Left colon (tissue), 2 donors: ENCODE measurements around the gene TTN. TPM values are rescaled to one million over a fixed set of nuclear protein-coding genes. Genes with fewer than 3 reads are reported as not detected.
"Not testable (repeated sequence)": the region's sequence is repeated elsewhere in the genome, so short reads cannot be mapped to it uniquely, and the experiment has no call there.

Experiments used
- ATAC-seq: fragments of 200-7000 bp; cut with Tn5 transposase; one replicate; pipeline ENCODE4 v1.9.1; 2020; ENCODE audit warnings: mild to moderate bottlenecking, moderate library complexity
- DNase-seq, 2 donors: peaks; one replicate each; pipeline ENCODE4 v3.0.0-alpha.2; 2020
- intact Hi-C, 2 donors: fragments of 100-400 bp; cut with DNase I in 1 of 2; cut with micrococcal nuclease in 1 of 2; formaldehyde crosslinking; loops; one replicate each; pipeline versions ENCODE4 v1.11.2 to v1.14.0; 2022; cut with DNase I, micrococcal nuclease
- total RNA-seq, 2 donors: library from RNA; stranded (reverse); fragmentation: NEBNext Ultra II Directional; extraction: Animal tissue kit (Norgen Biotek cat#: 25700); gene quantifications; one replicate each; pipeline ENCODE4 v1.2.1, GENCODE V29; 2021
- donor health status: DM: no; HTN: no; CAD: no.
- donor health status: DM: yes; HTN: yes; CAD: no.

Gene TTN
- total RNA-seq, 2 donors from 2014 or later = 1.7 to 3.4 TPM

DNA sequence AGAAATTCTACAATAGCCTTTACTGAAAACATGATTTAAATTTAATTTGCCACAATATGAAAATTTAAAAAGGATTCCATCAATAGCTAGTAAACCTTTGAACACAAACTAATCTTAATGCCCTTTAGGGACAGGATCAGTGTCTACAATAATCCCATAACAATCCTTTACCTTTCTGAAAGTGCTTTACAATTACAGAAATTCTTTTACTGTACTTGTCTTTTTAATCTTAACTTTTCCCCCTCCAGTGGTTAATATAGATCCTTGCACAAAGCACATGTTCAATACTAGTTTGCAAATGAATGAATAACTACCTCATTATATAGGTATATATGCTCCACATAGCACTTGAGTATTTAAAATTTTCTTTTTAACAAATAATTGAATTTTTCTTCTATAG, 204.3 kb downstream of the TTN start:
- intact Hi-C loops = no loop called here
- ATAC-seq (no peak), DNase-seq (no peak)

DNA sequence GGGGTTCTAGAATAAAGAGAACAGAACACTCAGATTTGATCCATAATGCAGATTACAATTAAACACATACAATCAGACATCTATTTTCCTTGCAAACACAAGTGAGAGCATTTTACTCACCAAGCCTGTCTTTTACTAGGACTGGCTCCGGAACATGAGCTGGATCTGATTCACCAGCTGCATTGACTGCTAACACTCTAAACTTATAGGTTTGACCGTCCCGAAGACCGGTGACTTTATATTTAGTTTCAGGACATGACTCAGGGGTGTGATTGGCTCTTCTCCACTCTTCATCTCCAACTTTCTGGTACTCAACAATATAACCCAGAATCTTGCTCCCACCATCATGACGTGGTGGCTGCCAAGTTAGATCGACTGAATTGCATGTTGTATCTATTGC, 214.6 kb downstream of the TTN start:
- ATAC-seq = no peak
- intact Hi-C loops = no loop called here
- no peak for DNase-seq

DNA sequence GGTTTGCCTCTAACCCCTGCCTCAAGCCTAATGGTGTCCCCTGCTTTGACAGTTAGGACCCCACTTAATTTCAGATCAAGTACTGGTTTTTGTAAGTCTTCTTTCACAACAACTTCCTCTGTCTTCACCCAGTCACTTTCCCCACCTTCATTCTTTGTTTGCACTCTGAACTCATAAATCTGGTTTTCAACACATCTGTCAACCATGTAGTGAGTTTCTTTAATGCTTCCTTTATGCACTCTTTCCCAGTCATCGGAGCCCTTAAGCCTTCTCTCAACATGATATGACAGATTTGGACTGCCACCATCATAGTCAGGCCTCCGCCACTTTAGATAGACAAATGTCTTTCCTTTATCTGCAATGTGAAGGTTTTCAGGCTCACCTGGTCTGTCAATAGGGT, 217.9 kb downstream of the TTN start:
- no peak for ATAC-seq
- DNase-seq = no peak
- intact Hi-C loops = no loop called here

DNA sequence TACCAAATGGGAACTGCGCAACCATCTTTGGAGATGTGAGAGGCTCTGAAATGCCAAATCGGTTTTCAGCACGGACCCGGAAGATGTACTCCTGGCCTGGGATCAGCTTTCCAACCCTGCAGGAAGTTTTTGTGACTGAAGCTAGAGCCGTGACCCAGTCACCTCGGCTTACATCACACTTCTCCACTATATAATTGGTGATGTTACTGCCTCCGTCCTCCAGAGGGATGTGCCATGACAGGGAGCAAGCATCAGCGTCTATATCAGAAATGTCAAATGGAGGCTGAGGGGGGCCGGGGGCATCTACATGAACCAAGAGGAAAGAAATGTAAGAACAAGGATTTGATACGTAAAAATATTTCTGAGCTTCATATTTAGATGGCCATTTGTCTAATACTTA, 222.6 kb downstream of the TTN start:
- DNase-seq (no peak), ATAC-seq (no peak)
- intact Hi-C loops = no loop called here

DNA sequence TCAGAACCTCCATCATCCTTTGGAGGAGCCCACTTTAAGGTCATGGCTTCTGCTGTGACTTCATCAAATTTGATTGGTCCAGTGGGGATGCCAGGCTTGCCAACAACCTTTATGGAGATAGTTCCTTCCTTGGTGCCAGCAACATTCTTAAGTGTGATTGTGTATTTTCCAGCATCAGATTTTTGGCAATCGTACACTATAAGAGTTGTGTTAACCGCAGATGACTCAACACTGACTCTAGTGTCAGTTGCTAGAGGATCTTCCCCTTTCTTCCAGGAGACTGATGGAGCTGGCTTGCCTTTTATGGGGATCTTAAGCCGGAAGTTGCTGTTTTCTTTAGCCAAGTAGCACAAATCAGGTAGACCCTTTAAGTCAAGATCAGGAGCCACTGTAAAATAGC, 228.2 kb downstream of the TTN start:
- intact Hi-C loops = no loop called here

DNA sequence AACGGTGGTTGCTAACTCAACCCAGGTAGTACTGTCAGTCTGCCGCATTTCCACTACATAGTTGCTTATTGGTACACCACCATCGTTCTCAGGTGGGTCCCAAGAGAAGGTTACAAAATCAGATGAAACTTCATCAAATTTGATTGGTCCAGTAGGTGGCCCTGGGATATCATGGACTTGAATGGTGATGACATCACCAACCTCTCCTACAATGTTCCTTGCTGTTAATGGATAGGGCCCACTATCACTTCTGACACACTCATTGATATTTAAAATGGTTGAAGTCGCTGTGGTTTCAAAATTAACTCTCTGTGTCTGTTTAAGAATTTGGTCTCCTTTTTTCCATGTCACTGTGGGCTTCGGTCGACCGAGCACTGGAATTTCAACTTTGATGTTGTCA, 232.4 kb downstream of the TTN start:
- DNase-seq = no peak
- intact Hi-C loops = no loop called here
- no peak for ATAC-seq

More for the DNA sequence above, 228.2 kb downstream of the TTN start:
- no peak for DNase-seq
- no peak for ATAC-seq

DNA sequence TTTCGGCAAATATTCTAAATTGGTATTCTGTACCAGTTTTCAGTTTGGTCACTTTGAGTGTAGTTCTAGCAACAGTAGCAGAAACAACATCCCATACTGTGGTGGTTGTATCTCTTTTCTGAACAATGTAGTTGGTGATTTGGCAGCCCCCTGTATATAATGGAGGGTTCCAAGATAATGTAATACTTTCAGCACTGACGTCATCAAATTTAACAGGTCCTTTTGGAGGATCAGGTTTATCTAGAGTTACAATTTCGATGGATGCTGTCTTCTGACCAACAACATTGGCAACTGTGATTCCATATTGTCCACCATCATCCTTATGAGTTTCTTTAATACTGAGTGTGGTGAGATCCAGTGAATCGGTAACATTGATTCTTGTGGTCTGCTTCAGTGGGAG, 239.0 kb downstream of the TTN start:
- ATAC-seq (no peak), DNase-seq (no peak)
- intact Hi-C loops = no loop called here

DNA sequence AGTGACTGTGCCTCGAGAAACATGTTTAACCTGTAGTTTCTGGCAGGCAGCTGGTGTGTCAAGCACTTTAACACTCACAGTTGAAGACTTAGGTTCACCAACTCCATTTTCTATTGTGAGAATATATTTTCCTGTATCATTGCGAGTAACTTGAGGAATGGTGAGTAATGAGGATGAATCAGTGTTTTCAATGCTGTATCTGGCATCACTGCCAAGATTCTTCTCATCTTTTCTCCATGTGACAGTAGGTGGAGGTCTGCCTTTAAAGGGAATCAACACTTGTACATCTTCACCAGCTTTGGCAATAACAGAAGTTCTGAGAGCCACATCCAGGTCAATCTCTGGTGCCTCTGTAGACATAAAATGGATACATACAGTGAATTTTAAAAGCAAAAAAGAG, 254.2 kb downstream of the TTN start:
- DNase-seq (no peak), ATAC-seq (no peak)
- intact Hi-C loops = no loop called here

DNA sequence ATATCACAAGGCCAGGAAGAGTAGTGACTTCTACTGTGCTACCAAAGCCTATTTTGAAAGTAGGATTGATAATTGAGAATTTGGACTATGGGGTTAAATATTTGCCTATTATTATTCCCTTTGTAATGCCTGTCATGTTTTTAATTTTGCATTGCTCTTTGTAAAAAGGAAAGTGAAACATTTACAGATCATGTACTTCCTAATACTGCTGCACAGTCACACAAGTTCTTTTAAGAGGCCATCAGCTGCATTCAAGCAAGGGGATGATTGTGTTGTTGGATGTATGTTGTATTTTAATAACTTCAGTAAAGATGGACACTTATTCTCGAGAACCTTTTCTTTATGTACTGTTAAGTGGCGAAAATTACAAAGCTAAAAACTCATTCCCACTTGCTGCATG, 256.9 kb downstream of the TTN start:
- ATAC-seq = no peak
- no peak for DNase-seq
- intact Hi-C loops = no loop called here

DNA sequence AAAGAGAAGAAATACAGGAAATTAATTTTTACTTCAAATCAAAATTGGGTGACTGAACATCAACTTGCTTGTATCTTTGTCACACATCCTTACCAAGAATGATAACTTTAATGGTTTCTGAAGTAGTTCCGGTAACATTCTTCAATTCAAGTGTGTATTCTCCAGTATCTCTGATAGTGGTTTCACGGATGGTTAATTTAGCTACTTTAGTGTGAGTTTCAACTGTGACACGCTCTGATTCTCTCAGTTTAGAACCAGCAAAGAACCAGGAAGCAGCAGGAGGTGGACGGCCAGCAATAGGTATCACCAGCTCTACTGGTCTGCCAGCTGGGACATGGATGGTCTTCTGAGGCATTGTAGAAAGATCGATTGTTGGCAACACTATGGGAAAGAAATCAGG, 264.7 kb downstream of the TTN start:
- DNase-seq = no peak
- ATAC-seq = no peak
- intact Hi-C loops = no loop called here

DNA sequence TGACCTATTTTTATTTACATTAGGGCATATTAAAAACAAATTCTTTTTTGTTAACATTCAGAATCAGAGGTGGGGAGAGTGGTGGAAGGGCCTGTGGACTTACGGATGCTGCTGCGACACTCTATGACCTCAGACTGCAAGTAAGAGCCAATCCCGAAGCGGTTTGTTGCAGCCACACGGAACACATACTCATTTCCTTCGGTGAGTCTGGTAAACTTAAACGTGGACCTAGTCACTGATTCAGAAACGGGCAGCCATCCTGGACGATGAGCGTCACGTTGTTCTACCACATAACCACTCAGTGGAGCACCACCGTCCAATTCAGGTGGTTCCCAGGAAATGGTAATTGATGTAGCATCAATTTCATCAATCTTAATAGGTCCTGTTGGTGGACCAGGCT, 265.1 kb downstream of the TTN start:
- no peak for ATAC-seq
- DNase-seq = no peak
- intact Hi-C loops = no loop called here

DNA sequence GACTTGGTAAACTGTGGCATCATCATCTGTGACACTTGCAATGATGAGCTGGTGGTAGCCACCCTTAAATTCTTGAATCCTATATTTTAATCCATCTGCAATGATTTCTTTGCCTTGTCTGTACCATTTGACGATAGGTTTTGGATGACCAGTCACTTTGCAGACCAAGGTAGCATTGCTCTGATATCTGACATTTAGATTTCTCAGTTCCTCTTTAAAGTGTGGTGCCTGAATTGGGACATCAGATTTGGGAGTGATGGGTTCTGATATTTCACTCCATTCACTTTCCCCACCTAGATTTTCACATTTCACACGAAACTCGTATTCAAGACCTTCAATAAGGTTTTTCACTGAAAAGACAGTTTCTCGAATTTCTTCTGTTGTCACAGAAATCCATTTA, 271.2 kb downstream of the TTN start:
- intact Hi-C loops = no loop called here
- no peak for DNase-seq
- ATAC-seq = no peak

DNA sequence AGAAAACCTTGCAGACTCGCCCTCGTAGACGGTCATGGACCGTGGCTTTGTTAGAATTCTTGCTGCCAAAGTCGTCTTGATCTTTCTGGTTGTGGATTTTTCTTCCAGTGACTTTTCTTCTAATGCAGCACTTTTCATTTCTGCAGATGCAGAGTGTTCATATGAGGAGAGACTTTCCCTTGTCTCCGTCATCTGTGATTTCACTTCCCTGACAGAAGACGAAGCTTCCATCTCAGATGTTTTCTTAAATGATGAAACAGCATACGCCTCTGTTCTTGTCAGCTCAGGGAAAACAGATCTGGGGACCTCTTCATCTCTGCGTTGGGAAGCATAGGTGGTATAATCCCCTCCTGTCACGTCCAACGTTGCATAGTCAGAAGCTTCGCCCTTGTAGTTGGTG, 276.1 kb downstream of the TTN start:
- DNase-seq = no peak
- ATAC-seq = no peak

DNA sequence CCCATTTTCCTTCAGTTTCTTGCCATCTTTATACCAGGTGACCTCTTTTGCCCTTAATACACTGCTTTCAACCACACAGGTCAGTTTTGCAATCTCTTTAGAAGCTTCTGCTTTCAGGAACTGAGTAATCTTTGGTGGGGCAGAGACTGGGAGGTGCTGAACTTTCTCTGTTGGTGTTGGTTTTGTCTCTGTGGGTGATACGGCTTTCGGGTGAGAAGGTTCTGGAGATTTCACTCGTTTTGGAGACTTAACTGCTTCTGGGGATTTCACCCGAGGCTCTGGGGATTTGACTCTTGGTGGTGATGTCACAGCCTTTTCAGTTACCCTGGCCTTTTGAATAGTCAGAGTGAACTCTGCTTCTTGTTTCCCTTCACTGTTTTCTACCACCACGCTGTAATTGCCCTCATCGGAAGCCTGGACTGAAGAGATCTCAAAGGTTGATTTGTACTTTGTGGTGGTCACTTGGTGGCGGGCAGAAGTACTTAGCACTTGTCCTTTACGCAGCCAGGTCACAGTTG, 276.5 kb downstream of the TTN start:
- no peak for ATAC-seq
- intact Hi-C loops = no loop called here

More for the DNA sequence above, 276.1 kb downstream of the TTN start:
- intact Hi-C loops = no loop called here

DNA sequence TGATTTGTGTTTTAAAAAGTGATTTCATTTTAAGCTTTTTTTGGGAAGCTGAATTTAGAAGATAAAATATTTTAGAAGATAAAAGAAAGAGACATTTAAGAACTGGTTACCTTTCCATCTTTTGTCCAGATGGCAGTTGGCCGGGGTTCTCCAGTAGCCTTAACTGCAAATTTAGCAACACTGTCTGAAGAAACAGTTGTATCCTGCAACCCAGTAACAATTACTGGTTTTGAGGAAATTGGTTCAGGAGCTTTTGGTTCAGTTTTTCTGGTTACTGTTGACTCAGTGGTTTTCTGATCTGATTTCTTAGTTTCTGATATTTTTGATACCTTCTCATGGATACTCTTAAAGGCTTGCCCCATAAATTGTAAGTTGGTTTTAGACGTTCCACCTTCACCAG, 277.1 kb downstream of the TTN start:
- intact Hi-C loops = no loop called here
- DNase-seq = no peak
- no peak for ATAC-seq

More for the DNA sequence above, 276.5 kb downstream of the TTN start:
- no peak for DNase-seq

DNA sequence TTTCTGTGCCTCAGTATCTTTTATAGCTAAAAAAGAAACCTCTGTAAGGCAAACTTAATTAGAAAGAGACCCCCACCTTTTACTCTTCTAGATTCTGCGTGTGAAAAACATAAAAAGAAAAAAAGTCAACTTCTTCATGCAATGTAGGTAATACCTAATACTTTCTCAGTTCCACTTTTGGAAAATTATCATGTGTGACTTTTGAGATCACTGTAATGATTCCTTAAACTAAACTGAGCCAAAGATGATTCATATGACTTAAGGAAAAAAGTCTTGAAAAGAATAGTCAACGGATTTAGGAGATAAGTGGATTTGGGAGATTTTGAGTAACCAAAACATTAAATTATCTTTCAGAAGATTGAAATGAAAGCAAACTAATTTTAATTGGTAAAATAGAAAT, 278.0 kb downstream of the TTN start:
- DNase-seq = no peak
- intact Hi-C loops = no loop called here
- no peak for ATAC-seq

DNA sequence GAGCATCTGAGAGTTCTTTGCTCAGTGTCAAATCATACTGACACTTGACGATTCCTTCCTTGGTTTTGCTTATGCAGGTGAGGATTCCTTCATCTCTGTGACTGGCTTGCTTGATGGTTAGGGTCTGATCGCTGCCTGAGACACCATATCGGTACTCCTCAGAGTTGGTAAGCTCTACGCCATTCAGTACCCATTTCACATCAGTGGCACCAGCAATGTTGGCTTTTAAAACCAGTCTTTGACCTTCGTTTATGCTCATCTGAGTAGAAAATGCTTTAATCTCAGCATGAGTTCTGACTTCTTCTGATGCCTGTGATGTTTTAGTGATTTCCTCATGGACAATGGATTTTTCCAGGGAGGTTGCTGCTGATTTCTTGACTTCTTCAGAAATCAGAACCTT, 278.6 kb downstream of the TTN start:
- intact Hi-C loops = no loop called here
- DNase-seq (no peak), ATAC-seq (no peak)

DNA sequence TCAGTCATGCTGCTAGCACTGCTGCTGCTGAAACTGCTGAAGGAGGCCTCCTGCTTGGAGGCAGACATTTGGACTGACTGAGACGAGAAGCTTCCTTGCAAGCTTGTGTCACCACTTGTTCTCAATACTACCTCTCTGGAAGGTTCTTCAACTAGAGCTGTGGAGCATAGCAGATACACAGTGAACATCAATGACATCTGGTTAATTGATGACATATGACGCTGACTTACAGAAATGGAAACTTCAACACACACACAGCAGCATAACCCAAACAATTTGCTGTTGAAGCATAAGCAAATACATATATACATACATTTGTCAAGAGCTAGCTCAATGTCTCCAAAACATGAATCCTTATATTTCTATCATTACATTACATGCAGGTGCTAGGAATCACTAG, 279.6 kb downstream of the TTN start:
- no peak for ATAC-seq
- intact Hi-C loops = no loop called here
- no peak for DNase-seq

DNA sequence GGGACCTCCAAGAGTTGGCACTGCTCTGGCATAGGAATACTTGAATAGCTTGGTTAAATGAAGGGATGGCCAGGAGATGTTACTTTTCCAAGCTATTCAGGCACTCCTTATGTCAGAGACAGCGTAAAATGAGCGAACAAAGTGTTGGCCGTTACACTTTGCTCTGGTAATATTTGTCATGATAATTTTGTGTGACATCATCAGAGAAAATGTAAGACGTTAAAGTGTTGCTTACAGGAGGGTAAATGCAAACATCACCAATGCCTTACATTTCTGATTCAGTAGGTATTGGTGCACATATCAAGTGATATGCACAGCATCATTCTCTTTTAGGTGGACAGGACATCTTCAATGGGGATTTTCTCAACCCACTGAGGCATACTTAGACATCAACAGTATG, 281.0 kb downstream of the TTN start:
- ATAC-seq = no peak
- intact Hi-C loops = no loop called here

DNA sequence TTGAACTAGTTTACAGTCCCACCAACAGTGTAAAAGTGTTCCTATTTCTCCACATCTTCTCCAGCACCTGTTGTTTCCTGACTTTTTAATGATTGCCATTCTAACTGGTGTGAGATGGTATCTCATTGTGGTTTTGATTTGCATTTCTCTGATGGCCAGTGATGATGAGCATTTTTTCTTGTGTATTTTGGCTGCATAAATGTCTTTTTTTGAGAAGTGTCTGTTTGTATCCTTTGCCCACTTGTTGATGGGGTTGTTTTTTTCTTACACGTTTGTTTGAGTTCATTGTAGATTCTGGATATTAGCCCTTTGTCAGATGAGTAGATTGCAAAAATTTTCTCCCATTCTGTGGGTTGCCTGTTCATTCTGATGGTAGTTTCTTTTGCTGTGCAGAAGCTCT, 281.8 kb downstream of the TTN start:
- DNase-seq, ATAC-seq, intact Hi-C loops: not testable (repeated sequence)

More for the DNA sequence above, 281.0 kb downstream of the TTN start:
- DNase-seq = no peak

DNA sequence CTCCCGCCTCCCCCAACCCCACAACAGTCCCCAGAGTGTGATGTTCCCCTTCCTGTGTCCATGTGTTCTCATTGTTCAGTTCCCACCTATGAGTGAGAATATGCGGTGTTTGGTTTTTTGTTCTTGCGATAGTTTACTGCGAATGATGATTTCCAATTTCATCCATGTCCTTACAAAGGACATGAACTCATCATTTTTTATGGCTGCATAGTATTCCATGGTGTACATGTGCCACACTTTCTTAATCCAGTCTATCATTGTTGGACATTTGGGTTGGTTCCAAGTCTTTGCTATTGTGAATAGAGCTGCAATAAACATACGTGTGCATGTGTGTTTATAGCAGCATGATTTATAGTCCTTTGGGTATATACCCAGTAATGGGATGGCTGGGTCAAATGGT, 282.2 kb downstream of the TTN start:
- DNase-seq, ATAC-seq, intact Hi-C loops: not testable (repeated sequence)
